ENCODE results near the gene FBXW7.

Gene FBXW7

DNA sequence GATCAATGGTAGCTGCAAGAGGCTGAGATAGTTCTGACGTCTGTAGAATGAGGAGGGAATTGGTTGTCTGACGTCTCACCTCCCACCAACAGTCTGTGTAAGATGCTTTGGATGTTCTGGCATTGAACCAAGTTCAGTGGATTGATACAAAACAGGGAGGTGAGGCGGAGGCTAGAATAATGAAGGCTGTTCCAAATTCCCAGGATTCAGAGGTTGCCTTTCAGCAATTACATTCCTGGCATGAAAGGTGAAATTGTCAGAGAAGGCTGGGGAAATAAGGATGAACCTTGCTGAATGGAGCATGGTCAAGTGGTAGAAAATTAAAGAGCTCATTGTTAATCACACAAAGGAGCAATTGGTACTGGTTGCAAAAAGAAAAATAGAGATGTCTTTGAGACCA, 241.6 kb downstream of the FBXW7 start:
- Histone ChIP-seq H3K27ac (ENCODE audit: low read depth, low read length) (no peak overlapping the region), H3K9me3 (ENCODE audit: control insufficient read depth in 1 of 2, low read length in 2 of 2) (no peaks in the 10 kb centered on the region), H3K4me1 (ENCODE audit: control insufficient read depth in 1 of 2, insufficient read depth in 2 of 2, low read length in 2 of 2) (no peaks in the 10 kb centered on the region), H3K4me3 (ENCODE audit: low read depth in 1 of 2, low read length in 2 of 2) (no peak overlapping the region), H3K9ac (ENCODE audit: low read depth in 1 of 2, low read length in 2 of 2) (no peak overlapping the region), H3K27me3 (ENCODE audit: control insufficient read depth in 1 of 2, insufficient read depth in 2 of 2, low read length in 2 of 2) (no peaks in the 10 kb centered on the region), H3K36me3 (ENCODE audit: control insufficient read depth in 1 of 2, insufficient read depth in 2 of 2, low read length in 2 of 2) (no peaks in the 10 kb centered on the region)

DNA sequence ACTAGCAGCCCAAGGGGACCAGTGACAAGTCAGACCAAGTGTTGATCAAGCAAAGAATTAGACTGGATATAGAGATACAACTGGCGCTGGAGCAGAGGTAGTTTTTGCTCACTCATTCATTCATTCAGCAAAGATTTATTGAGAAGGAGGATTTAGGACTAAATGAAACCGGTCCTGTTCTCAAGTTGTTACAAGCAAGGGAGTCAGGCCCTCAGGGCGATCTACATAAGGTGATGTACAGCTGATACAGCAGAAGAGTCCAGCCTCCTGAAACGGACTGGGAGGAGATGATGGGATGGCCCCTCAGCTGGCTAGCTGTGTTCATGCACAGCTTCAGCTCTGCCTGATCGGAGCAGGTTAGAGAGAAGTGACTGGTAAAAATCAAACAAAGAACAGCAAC, 242.4 kb downstream of the FBXW7 start:
- no peak overlapping the region for H3K4me3 ChIP-seq (ENCODE audit: low read depth in 1 of 2, low read length in 2 of 2)

DNA sequence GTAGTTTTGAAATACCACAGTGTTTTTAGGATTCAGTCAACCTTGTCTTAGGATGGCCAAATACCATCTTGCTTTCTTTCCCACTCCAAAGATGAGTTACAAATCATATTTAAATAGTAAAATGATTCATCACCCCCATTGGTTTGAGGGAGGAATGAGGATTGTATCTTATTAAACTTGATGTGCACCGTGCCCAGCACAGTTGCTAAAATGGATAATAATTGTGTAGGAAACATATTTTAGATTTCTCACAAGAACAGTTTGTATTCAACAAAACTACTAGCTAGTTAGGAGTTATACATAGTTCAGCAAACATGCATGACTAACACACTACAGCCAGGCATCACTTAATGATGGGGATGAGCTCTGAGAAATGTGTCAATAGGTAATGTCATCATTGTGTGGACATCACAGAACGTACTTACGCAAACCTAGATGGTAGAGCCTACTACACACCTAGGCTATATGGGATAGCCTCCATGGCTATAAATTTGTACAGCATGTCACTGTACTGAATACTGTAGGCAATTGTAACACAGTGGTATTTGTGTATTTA, 245.4 kb downstream of the FBXW7 start:
- Histone ChIP-seq H3K27me3 (ENCODE audit: control insufficient read depth in 1 of 2, insufficient read depth in 2 of 2, low read length in 2 of 2) (no peaks in the 10 kb centered on the region), H3K4me1 (ENCODE audit: control insufficient read depth in 1 of 2, insufficient read depth in 2 of 2, low read length in 2 of 2) (no peaks in the 10 kb centered on the region), H3K36me3 (ENCODE audit: control insufficient read depth in 1 of 2, insufficient read depth in 2 of 2, low read length in 2 of 2) (no peaks in the 10 kb centered on the region), H3K9ac (ENCODE audit: low read depth in 1 of 2, low read length in 2 of 2) (no peak overlapping the region), H3K4me3 (ENCODE audit: low read depth in 1 of 2, low read length in 2 of 2) (no peak overlapping the region), H3K27ac (ENCODE audit: low read depth, low read length) (no peak overlapping the region), H3K9me3 (ENCODE audit: control insufficient read depth in 1 of 2, low read length in 2 of 2) (no peaks in the 10 kb centered on the region)

More for the DNA sequence above, 242.4 kb downstream of the FBXW7 start:
- Histone ChIP-seq H3K27me3 (ENCODE audit: control insufficient read depth in 1 of 2, insufficient read depth in 2 of 2, low read length in 2 of 2) (no peaks in the 10 kb centered on the region), H3K9me3 (ENCODE audit: control insufficient read depth in 1 of 2, low read length in 2 of 2) (no peaks in the 10 kb centered on the region), H3K4me1 (ENCODE audit: control insufficient read depth in 1 of 2, insufficient read depth in 2 of 2, low read length in 2 of 2) (no peaks in the 10 kb centered on the region), H3K36me3 (ENCODE audit: control insufficient read depth in 1 of 2, insufficient read depth in 2 of 2, low read length in 2 of 2) (no peaks in the 10 kb centered on the region), H3K9ac (ENCODE audit: low read depth in 1 of 2, low read length in 2 of 2) (no peak overlapping the region), H3K27ac (ENCODE audit: low read depth, low read length) (no peak overlapping the region)

DNA sequence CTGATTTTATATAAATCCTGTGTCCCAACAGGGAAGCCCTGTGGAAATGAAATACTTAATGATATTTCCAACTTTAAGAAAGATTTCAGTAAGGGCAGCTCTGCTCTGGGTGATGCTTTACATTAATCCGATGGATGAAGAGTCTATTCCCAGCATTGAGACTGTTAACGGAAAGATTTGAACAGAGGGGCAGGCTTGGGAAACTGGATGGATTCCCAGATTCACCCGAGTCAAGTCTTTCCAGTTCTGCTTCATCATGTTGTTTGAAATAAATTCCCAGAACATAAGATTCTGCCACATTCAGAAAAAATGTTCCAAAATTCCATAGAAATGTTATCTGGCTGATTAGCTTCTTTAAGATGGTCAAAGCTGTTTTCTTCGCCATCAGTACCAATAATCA, 246.0 kb downstream of the FBXW7 start:
- Histone ChIP-seq H3K27ac (ENCODE audit: low read depth, low read length) (no peak overlapping the region), H3K9ac (ENCODE audit: low read depth in 1 of 2, low read length in 2 of 2) (no peak overlapping the region), H3K4me1 (ENCODE audit: control insufficient read depth in 1 of 2, insufficient read depth in 2 of 2, low read length in 2 of 2) (no peaks in the 10 kb centered on the region), H3K36me3 (ENCODE audit: control insufficient read depth in 1 of 2, insufficient read depth in 2 of 2, low read length in 2 of 2) (no peaks in the 10 kb centered on the region), H3K9me3 (ENCODE audit: control insufficient read depth in 1 of 2, low read length in 2 of 2) (no peaks in the 10 kb centered on the region), H3K4me3 (ENCODE audit: low read depth in 1 of 2, low read length in 2 of 2) (no peak overlapping the region), H3K27me3 (ENCODE audit: control insufficient read depth in 1 of 2, insufficient read depth in 2 of 2, low read length in 2 of 2) (no peaks in the 10 kb centered on the region)

DNA sequence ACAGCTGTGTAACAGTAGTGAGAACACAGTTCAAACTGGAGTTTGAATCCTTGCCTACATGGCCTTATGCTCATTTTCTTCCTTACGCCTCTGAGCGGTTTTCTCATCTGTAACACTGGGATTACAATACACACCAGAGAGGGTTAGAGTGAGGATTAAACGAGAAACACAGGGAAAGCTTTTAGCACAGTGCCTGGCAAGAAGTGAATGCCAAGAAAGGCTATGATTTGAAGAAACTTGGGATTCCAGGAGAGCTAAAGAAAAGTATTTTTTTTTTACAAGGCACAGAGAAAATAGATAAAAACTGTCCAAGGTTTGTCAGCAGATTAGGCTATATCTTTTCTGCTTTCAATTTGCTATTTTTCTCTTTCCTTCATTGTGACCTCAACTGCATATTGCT, 246.4 kb downstream of the FBXW7 start:
- no peak overlapping the region for H3K27ac ChIP-seq (ENCODE audit: low read depth, low read length)
- H3K27me3 ChIP-seq (ENCODE audit: control insufficient read depth in 1 of 2, insufficient read depth in 2 of 2, low read length in 2 of 2) = no peaks in the 10 kb centered on the region
- H3K4me1 ChIP-seq (ENCODE audit: control insufficient read depth in 1 of 2, insufficient read depth in 2 of 2, low read length in 2 of 2) = no peaks in the 10 kb centered on the region
- H3K9me3 ChIP-seq (ENCODE audit: control insufficient read depth in 1 of 2, low read length in 2 of 2) = no peaks in the 10 kb centered on the region
- no peak overlapping the region for H3K4me3 ChIP-seq (ENCODE audit: low read depth in 1 of 2, low read length in 2 of 2)
- H3K36me3 ChIP-seq (ENCODE audit: control insufficient read depth in 1 of 2, insufficient read depth in 2 of 2, low read length in 2 of 2) = no peaks in the 10 kb centered on the region
- H3K9ac ChIP-seq (ENCODE audit: low read depth in 1 of 2, low read length in 2 of 2) = no peak overlapping the region

GRCh38 chr4:152283801-152284470, 252.0 kb downstream of the FBXW7 start:
- Histone ChIP-seq H3K9ac (ENCODE audit: low read depth in 1 of 2, low read length in 2 of 2) (no peak overlapping the region), H3K9me3 (ENCODE audit: control insufficient read depth in 1 of 2, low read length in 2 of 2) (no peaks in the 10 kb centered on the region), H3K36me3 (ENCODE audit: control insufficient read depth in 1 of 2, insufficient read depth in 2 of 2, low read length in 2 of 2) (no peaks in the 10 kb centered on the region), H3K27me3 (ENCODE audit: control insufficient read depth in 1 of 2, insufficient read depth in 2 of 2, low read length in 2 of 2) (no peaks in the 10 kb centered on the region), H3K27ac (ENCODE audit: low read depth, low read length) (no peak overlapping the region), H3K4me1 (ENCODE audit: control insufficient read depth in 1 of 2, insufficient read depth in 2 of 2, low read length in 2 of 2) (peaks cover 0 to 4% of the 10 kb centered on the region in 2 donors), H3K4me3 (ENCODE audit: low read depth in 1 of 2, low read length in 2 of 2) (no peak overlapping the region)

GRCh38 chr4:152281822-152282221, 254.1 kb downstream of the FBXW7 start:
- no peaks in the 10 kb centered on the region for H3K36me3 ChIP-seq (ENCODE audit: control insufficient read depth in 1 of 2, insufficient read depth in 2 of 2, low read length in 2 of 2)
- H3K9me3 ChIP-seq (ENCODE audit: control insufficient read depth in 1 of 2, low read length in 2 of 2) = no peaks in the 10 kb centered on the region
- H3K27ac ChIP-seq (ENCODE audit: low read depth, low read length) = no peak overlapping the region
- no peaks in the 10 kb centered on the region for H3K27me3 ChIP-seq (ENCODE audit: control insufficient read depth in 1 of 2, insufficient read depth in 2 of 2, low read length in 2 of 2)
- H3K4me1 ChIP-seq (ENCODE audit: control insufficient read depth in 1 of 2, insufficient read depth in 2 of 2, low read length in 2 of 2) = peaks cover 0 to 23% of the 10 kb centered on the region in 2 donors
- no peak overlapping the region for H3K4me3 ChIP-seq (ENCODE audit: low read depth in 1 of 2, low read length in 2 of 2)
- H3K9ac ChIP-seq (ENCODE audit: low read depth in 1 of 2, low read length in 2 of 2) = no peak overlapping the region

- H3K27me3 ChIP-seq (ENCODE audit: control insufficient read depth in 1 of 2, insufficient read depth in 2 of 2, low read length in 2 of 2) = no peaks in the 10 kb centered on the region
- no peaks in the 10 kb centered on the region for H3K9me3 ChIP-seq (ENCODE audit: control insufficient read depth in 1 of 2, low read length in 2 of 2)
- H3K36me3 ChIP-seq (ENCODE audit: control insufficient read depth in 1 of 2, insufficient read depth in 2 of 2, low read length in 2 of 2) = no peaks in the 10 kb centered on the region
These were observed 254.7 kb downstream of the FBXW7 start for GRCh38 chr4:152281211-152281610.

DNA sequence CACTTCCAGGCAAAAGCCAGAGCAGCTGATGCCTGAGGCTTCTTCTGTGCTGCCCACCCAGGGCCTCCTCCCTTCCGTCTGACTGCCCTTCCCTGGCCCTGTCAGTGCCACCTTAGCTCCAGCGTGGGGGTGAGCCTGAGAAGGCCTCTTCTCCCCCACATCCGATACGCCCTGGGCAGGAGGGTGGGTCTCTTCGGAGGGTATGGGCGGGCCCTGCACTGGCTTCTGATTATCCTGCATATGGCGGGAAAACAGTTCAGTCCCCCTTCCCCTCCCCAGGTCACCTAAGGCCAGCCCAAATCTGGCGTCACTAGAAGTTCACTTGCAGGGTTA, 256.7 kb downstream of the FBXW7 start:
- H3K9ac ChIP-seq (ENCODE audit: low read depth in 1 of 2, low read length in 2 of 2) = no peak overlapping the region
- no peaks in the 10 kb centered on the region for H3K9me3 ChIP-seq (ENCODE audit: control insufficient read depth in 1 of 2, low read length in 2 of 2)
- H3K4me1 ChIP-seq (ENCODE audit: control insufficient read depth in 1 of 2, insufficient read depth in 2 of 2, low read length in 2 of 2) = peaks cover 0 to 23% of the 10 kb centered on the region in 2 donors
- no peaks in the 10 kb centered on the region for H3K36me3 ChIP-seq (ENCODE audit: control insufficient read depth in 1 of 2, insufficient read depth in 2 of 2, low read length in 2 of 2)
- H3K27me3 ChIP-seq (ENCODE audit: control insufficient read depth in 1 of 2, insufficient read depth in 2 of 2, low read length in 2 of 2) = no peaks in the 10 kb centered on the region
- peak overlapping the region in 1 of 2 donors; percentile 20 for H3K4me3 ChIP-seq (ENCODE audit: low read depth in 1 of 2, low read length in 2 of 2)
- H3K27ac ChIP-seq (ENCODE audit: low read depth, low read length) = no peak overlapping the region

More at GRCh38 chr4:152281211-152281610, 254.7 kb downstream of the FBXW7 start:
- H3K9ac ChIP-seq (ENCODE audit: low read depth in 1 of 2, low read length in 2 of 2) = no peak overlapping the region
- H3K4me3 ChIP-seq (ENCODE audit: low read depth in 1 of 2, low read length in 2 of 2) = no peak overlapping the region
- H3K27ac ChIP-seq (ENCODE audit: low read depth, low read length) = no peak overlapping the region
- H3K4me1 ChIP-seq (ENCODE audit: control insufficient read depth in 1 of 2, insufficient read depth in 2 of 2, low read length in 2 of 2) = peaks cover 0 to 23% of the 10 kb centered on the region in 2 donors

DNA sequence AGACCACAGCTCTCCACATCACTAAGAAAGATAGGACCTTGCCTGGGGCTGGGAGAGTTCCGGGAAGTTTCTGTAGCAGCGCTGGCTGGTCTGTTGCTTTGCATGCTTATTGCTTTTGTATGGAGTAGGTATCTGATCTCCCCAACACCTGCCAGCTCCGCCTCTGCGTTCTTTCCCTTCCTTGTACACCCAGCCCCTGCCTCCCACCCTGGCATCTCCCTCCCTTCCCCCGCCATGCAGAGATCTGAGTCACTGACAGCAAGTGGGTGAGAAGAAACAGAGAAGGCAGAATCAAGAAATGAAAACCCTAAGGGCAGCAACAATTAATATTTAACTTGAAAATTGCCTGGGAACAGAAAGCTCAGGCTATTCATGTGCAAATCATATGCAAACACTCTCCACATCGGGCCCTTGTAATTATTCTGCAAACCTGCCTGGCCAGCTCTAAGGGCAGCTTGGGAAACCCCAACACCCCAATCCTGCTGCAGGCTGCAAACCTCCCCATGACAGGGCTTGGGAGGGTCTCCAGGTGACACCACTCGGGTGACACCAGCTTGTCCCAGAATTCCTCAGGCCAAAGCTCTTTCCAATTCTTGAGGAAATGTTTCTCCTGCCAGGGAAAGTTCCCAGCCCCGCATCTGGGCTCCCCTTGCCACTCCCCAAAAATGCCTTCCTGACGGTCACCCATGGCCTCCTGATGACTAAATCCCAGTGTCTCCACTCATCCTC, 257.2 kb downstream of the FBXW7 start:
- H3K27me3 ChIP-seq (ENCODE audit: control insufficient read depth in 1 of 2, insufficient read depth in 2 of 2, low read length in 2 of 2) = no peaks in the 10 kb centered on the region
- peaks cover 0 to 23% of the 10 kb centered on the region in 2 donors for H3K4me1 ChIP-seq (ENCODE audit: control insufficient read depth in 1 of 2, insufficient read depth in 2 of 2, low read length in 2 of 2)
- H3K9ac ChIP-seq (ENCODE audit: low read depth in 1 of 2, low read length in 2 of 2) = no peak overlapping the region
- H3K4me3 ChIP-seq (ENCODE audit: low read depth in 1 of 2, low read length in 2 of 2) = peak overlapping the region in 1 of 2 donors; percentile 24
- no peaks in the 10 kb centered on the region for H3K36me3 ChIP-seq (ENCODE audit: control insufficient read depth in 1 of 2, insufficient read depth in 2 of 2, low read length in 2 of 2)
- H3K9me3 ChIP-seq (ENCODE audit: control insufficient read depth in 1 of 2, low read length in 2 of 2) = no peaks in the 10 kb centered on the region
- H3K27ac ChIP-seq (ENCODE audit: low read depth, low read length) = peak overlapping the region; percentile 50

Data from duodenal mucosa (tissue), 2 donors.